ENCODE results near the gene WIPF3. TPM values are rescaled to one million over a fixed set of nuclear protein-coding genes. Genes with fewer than 3 reads are reported as not detected.

WIPF3 gene
- total RNA-seq, 1 experiment from 2014 or later, result 2.0 TPM

GRCh38 chr7:29826904-29827303 lies 20.6 kb downstream of the WIPF3 start:
- no peak for ATAC-seq
- H3K9me3 ChIP-seq (ENCODE audit: control insufficient read depth, insufficient read depth, low read depth, low read length), result no peaks in the 10 kb centered on the region
- ChIA-PET CTCF (no interaction called here), POLR2A (no interaction called here)
- no peaks in the 10 kb centered on the region for H3K36me3 ChIP-seq (ENCODE audit: control insufficient read depth, insufficient read depth, low read length)
- intact Hi-C loops (cut with micrococcal nuclease; ENCODE audit: unreplicated experiment) (loop anchor here (1.0 kb wide), 1 partner anchor 19 kb away; no protein-coding TSS in a partner anchor), in situ Hi-C loops (cut with HindIII; ENCODE audit: low pct_unique_long_range_greater_than_20kb, low sequenced_read_pairs) (no loop called here)
- peaks cover 11% of the 10 kb centered on the region for H3K27me3 ChIP-seq (ENCODE audit: control insufficient read depth, insufficient read depth, low read length)
- H3K4me1 ChIP-seq (ENCODE audit: control insufficient read depth, insufficient read depth, low read length), result no peaks in the 10 kb centered on the region
- TF ChIP-seq CTCF (IDR thresholded peaks at IDR 0.05) (no peak), TCF7L2 (IDR thresholded peaks at IDR 0.05; ENCODE audit: low read depth, low read length) (no peak), SIN3A (IDR thresholded peaks at IDR 0.05; ENCODE audit: borderline replicate concordance, insufficient read depth, low read depth, low read length) (no peak), REST (IDR thresholded peaks at IDR 0.05; ENCODE audit: insufficient read depth in 1 of 2, low read depth in 2 of 2, low read length in 1 of 2) (no peak), POLR2AphosphoS5 (IDR thresholded peaks at IDR 0.05; ENCODE audit: low read depth, low read length) (no peak)
- no peak overlapping the region for H3K4me3 ChIP-seq (ENCODE audit: low read depth in 2 of 2, low read length in 2 of 2)
- DNase-seq (ENCODE audit: low read depth, low spot score), result no peak
- no TSS peak for BruUV-seq (replicated peaks)
- H3K27ac ChIP-seq (ENCODE audit: low read length), result no peak overlapping the region

- CTCF ChIA-PET, result no interaction called here
- ATAC-seq, result no peak
- POLR2A ChIA-PET, result no interaction called here
- Histone ChIP-seq H3K36me3 (ENCODE audit: control insufficient read depth, insufficient read depth, low read length) (no peaks in the 10 kb centered on the region), H3K27me3 (ENCODE audit: control insufficient read depth, insufficient read depth, low read length) (peaks cover 6% of the 10 kb centered on the region), H3K4me1 (ENCODE audit: control insufficient read depth, insufficient read depth, low read length) (no peaks in the 10 kb centered on the region), H3K27ac (ENCODE audit: low read length) (no peak overlapping the region), H3K9me3 (ENCODE audit: control insufficient read depth, insufficient read depth, low read depth, low read length) (no peaks in the 10 kb centered on the region), H3K4me3 (ENCODE audit: low read depth in 2 of 2, low read length in 2 of 2) (no peak overlapping the region)
- BruUV-seq (replicated peaks), result no TSS peak
- intact Hi-C loops (cut with micrococcal nuclease; ENCODE audit: unreplicated experiment) (no loop called here), in situ Hi-C loops (cut with HindIII; ENCODE audit: low pct_unique_long_range_greater_than_20kb, low sequenced_read_pairs) (no loop called here)
- TF ChIP-seq TCF7L2 (IDR thresholded peaks at IDR 0.05; ENCODE audit: low read depth, low read length) (no peak), POLR2AphosphoS5 (IDR thresholded peaks at IDR 0.05; ENCODE audit: low read depth, low read length) (no peak), CTCF (IDR thresholded peaks at IDR 0.05) (no peak)
- no peak for DNase-seq (ENCODE audit: low read depth, low spot score)
These were observed 25.4 kb downstream of the WIPF3 start for GRCh38 chr7:29831705-29832104.
